GM13977 (cell line): ENCODE results near the gene TNFSF10.

Experiments used
- DNase-seq: peaks from one replicate; pipeline ENCODE4 v3.0.0; 2012; ENCODE audit warnings: low spot score
- CTCF ChIP-seq: IDR thresholded peaks from 2 replicates; pipeline ENCODE4 v1.5.1; 2012; ENCODE audit warnings: mild to moderate bottlenecking, control low read depth; ENCODE audit not compliant: insufficient read depth; ENCODE audit errors: extremely low read depth, missing control alignments
- in situ Hi-C: fragments of 300-500 bp; cut with MboI; formaldehyde crosslinking; loops from one replicate; pipeline ENCODE4 v1.12.0; 2022; ENCODE audit warnings: low sequenced_read_pairs, low pct_unique_long_range_greater_than_20kb, mixed read lengths, inconsistent platforms; ENCODE audit not compliant: unreplicated experiment

Gene TNFSF10

GRCh38 chr3:172465281-172465680 is 57.9 kb downstream of the TNFSF10 start:
- in situ Hi-C loops: no loop called here
- TF ChIP-seq CTCF: no peak
- DNase-seq: no peak

GRCh38 chr3:172464306-172464705 is 58.9 kb downstream of the TNFSF10 start:
- in situ Hi-C loops: no loop called here
- TF ChIP-seq CTCF: no peak
- no peak for DNase-seq

GRCh38 chr3:172461530-172462138 is 61.6 kb downstream of the TNFSF10 start:
- peak; percentile 74 for DNase-seq
- TF ChIP-seq CTCF: peak; percentile 80
- in situ Hi-C loops: no loop called here

GRCh38 chr3:172456404-172456803 is 66.8 kb downstream of the TNFSF10 start:
- no peak for DNase-seq
- in situ Hi-C loops: no loop called here
- TF ChIP-seq CTCF: no peak
